ENCODE measurements around the gene SPTBN1.

- TF ChIP-seq MED13 (CRISPR knock-in tag; IDR thresholded peaks at IDR 0.05): no peak
- TF ChIP-seq ZNF574 (CRISPR knock-in tag; IDR thresholded peaks at IDR 0.05): no peak
- TF ChIP-seq CEBPB (IDR thresholded peaks at IDR 0.05; ENCODE audit: borderline replicate concordance, low read depth, low read length): no peak
Measured at GRCh38 chr2:54664238-54664786, 208.2 kb downstream of the SPTBN1 start.
